Measurements from ENCODE around the gene LBHD2.

LBHD2 gene

GRCh38 chr14:103139132-103140025 lies 55.4 kb downstream of the LBHD2 start:
- no peak overlapping the region for H3K9ac ChIP-seq (ENCODE audit: low read length)
- no peak overlapping the region for H3K27ac ChIP-seq (ENCODE audit: low read depth, low read length)
- H3K4me2 ChIP-seq (ENCODE audit: low read depth, low read length, poor library complexity, severe bottlenecking), result no peak overlapping the region
- no peaks in the 10 kb centered on the region for H3K36me3 ChIP-seq (ENCODE audit: low read length)
- H4K20me1 ChIP-seq (ENCODE audit: low read depth, low read length), result no peaks in the 10 kb centered on the region
- no peaks in the 10 kb centered on the region for H3K27me3 ChIP-seq (ENCODE audit: low read length)
- no peak overlapping the region for H3K4me3 ChIP-seq (ENCODE audit: insufficient read depth, low read length, poor library complexity, severe bottlenecking)
- no peaks in the 10 kb centered on the region for H3K9me2 ChIP-seq (replicated peaks; ENCODE audit: insufficient read depth, low read length)
- H3F3A ChIP-seq (ENCODE audit: insufficient read depth), result peaks cover 7% of the 10 kb centered on the region; the same call in 1 of the 2 replicates
- H2AFZ ChIP-seq (ENCODE audit: low read depth, low read length, severe bottlenecking), result no peak overlapping the region
- TF ChIP-seq CTCF (IDR thresholded peaks at IDR 0.05; ENCODE audit: insufficient read depth, low read length, poor library complexity, severe bottlenecking) (no peak), EZH2phosphoT487 (conservative IDR thresholded peaks at IDR 0.05; ENCODE audit: low read length) (no peak)
- H3K9me3 ChIP-seq (ENCODE audit: insufficient read depth, low read length), result no peaks in the 10 kb centered on the region
- H3K79me2 ChIP-seq (ENCODE audit: insufficient read depth, low read length), result no peaks in the 10 kb centered on the region
